ENCODE data around the gene ABR.
"Not testable (repeated sequence)": the region's sequence is repeated elsewhere in the genome, so short reads cannot be mapped to it uniquely, and the experiment has no call there.

ABR gene

DNA sequence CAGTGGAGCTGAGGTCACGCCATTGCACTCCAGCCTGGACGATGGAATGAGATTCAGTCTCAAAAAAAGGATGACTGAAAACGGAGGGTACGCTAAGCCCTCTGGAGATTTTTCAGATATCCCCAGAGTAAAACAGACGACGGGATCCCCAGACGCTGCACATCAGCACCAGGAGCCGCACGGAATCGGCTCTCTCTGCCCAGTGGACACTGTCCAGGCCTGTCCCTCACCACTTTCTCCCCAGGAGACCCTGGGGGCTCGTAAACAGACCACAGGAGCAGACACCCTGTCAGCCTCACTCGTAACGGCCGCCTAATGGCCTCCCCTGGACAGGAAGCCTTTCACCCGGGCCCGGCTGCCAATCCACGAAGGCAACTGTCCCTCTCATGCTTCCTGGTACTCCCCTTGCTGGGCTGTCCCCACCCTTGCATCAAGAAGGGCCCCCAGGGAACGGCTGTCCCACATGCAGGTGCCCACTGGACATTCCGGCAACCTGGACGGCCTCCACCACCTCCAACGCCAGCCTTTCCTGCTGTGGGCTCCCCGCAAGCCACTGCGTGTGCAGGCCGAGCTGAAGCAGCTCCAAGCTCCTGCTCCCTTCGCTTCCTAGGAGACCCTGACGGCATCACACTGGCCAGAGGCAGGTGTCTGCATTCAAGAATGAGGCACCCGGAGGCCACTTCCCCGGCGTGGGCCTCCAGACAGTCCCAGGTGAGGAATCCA is 108.5 kb downstream of the ABR start:
- DNase-seq (ENCODE audit: low spot score), result no peak

DNA sequence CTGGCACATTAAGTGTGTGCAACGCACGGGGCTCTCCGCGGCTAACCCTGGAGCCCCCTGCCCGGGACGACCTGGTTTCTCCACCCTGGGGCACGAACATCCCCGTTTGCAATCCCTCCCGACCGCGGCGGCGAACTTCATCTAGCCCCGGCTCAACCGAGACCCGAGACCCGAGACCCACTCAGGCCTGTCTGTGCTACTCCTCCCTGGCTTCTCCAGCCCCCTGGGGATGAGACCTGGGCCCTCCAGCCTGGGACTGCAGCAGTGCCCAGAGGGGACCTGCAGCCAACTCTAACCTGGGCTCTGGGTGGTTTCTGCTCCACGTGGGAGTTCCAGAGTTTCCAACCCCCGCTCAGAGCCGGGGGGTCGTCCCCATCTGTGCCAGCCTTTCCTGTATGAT is 109.4 kb downstream of the ABR start:
- DNase-seq (ENCODE audit: low spot score), result no peak

DNA sequence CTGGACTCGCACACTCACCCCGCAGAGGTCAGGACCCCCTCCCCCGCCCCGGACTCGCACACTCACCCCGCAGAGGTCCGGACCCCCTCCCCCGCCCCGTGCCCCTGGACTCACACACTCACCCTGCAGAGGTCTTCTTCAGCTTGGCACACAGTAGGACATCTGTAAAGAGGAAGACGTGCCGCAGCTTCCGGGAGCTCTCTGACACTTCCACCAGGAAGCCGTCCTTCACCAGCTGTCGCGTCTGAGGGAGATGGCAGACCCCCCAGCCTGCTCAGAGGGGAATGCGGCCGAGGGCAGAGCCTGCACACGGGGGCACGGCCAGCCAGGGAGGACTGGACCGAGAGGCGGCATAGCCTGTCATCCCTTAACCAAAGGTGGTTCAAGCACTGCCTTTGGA is 109.9 kb downstream of the ABR start:
- no peak for DNase-seq (ENCODE audit: low spot score)

DNA sequence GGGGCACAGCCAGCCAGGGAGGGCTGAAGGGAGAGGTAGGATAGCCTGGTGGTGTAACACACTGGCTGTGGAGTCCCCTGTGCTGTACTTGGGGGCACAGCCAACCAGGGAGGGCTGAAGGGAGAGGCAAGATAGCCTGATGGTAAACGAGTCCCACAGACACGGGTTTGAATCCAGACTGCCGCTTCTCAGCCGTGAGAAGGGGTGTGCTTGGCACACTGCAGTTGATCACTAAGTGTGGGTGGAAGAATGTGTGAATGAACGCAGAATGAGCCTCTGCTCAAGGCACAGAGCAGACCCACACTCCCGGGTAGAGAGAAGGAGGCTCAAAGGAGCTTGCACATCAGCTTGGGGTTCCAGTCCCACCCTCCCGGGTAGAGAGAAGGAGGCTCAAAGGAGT is 111.4 kb downstream of the ABR start:
- no peak for DNase-seq (ENCODE audit: low spot score)

DNA sequence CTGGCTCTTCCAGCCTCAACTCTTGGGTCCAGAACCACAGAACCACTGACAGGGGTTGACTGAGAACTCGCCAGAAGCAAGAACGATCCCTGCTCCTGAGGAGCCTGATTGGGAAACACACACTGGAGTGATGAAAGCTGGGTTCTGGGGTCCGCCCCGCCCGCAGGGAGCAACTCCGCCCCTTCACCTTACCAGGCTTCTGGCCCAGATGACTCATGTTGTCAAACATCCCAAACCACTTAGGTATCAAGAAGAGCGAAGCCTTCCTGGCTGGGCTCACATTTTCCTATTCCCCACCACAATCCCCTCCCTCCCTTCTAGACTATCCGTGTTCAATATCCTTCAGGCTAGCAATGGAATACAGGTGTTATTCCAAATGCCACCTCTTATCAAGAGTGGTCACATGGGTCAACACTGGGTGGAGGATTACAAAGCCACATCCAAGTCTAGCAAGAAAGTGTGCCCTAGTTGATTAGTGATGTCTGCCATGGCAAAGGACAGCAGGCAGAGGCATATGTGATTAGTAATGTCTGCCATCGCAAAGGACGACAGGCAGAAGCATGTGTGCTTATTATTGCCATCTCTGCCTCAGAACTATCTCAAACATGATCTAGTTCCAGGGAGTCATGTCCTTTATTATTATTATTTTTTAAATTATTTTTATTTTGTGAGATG is 112.4 kb downstream of the ABR start:
- no peak for DNase-seq (ENCODE audit: low spot score)

DNA sequence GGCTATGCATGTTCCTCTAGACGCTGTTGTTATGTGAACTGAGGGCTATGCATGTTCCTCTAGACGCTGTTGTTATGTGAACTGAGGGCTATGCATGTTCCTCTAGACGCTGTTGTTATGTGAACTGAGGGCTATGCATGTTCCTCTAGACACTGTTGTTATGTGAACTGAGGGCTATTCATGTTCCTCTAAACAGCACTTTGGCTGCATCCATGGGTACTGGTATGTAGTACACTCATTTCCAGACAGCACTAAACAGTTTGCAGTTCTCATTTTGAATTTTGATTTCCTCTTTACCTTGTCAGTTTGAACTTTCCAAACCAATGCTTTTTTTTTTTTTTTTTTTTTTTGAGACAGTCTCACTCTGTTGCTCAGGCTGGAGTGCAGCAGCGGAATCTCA is 114.4 kb downstream of the ABR start:
- not testable (repeated sequence) for DNase-seq (ENCODE audit: low spot score)

DNA sequence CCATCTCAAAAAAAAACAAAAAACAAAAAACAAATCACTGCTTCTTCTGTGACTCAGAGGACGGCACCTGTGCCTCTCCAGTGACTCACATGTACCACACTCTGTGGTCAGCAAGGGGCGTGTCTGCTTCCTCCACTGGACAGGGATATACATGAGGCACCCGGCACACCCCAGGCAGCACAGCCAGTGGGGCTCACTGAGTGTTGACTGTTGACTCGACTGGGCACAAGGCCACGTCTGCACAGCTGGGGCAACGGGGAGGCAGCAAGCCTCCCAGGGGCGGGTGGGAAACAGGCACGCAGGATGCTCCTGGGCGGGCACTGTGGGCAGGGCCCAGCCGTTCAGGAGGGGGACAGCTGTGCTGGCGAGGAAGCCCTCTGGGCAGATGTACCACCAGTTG is 118.8 kb downstream of the ABR start:
- peak; percentile 92 for DNase-seq (ENCODE audit: low spot score)

DNA sequence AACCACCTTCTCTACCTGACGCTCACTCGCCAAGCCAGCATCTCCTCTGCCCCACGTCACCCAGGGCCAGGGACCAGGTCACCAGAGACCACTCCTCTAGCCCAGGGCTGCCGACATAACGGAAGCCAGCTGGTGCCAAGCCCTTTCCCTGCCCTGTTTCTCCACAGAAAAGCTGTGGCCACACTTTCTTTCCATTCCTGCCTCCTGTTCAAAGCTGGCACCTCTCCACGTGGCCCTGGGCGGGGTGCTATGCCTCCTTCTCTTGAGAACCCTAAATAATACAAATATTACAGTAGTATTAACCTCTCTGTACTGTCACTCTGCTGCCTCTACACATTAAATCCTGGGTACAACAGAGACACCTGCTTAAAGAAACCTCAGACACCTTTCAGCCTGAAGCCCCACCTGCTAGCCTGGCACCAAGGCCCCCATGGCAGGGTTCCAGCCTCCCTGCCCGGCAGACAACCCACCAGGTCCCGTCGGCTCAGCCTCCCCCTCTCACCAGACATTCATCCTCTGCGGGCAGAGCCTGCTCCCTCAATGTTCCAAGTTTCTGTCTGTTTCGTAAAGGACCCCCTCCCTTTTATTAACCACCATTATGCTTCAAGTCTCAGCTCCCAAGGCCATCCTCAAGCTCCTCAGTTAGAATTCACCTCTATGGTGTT is 120.5 kb downstream of the ABR start:
- DNase-seq (ENCODE audit: low spot score), result no peak

DNA sequence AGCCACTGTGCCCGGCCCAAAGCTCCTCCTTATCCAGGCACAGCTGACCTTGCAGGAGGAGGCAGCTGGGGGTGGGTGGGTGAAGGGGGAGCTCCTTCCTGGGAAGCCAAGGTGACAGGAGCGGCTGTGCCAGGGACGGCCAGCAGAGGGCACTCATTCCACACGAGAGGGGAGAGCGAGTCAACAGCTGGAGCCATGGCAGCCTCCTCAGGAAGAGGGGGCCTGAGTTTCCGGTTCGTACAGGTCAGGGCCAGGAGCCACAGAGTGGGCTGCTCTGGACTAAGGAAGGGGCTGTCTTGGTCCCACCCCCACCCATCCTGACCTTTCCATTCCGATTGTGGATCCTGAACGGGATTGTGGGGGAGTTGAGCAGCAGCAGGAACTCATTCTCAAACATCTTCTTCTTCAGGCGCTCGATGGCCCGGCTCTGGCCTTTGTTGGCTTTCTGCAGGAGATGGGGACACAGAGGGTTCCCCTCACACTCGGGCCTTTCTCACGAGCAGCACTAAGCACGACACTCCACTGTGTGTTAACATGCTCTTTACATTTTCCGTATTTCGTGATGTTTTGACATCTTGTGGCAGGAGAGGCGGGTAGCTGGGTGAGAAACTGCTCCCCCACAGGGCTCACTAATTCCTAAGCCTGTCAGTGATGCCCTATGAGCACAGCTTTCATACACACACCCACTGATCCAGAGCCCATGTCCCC is 121.2 kb downstream of the ABR start:
- no peak for DNase-seq (ENCODE audit: low spot score)

DNA sequence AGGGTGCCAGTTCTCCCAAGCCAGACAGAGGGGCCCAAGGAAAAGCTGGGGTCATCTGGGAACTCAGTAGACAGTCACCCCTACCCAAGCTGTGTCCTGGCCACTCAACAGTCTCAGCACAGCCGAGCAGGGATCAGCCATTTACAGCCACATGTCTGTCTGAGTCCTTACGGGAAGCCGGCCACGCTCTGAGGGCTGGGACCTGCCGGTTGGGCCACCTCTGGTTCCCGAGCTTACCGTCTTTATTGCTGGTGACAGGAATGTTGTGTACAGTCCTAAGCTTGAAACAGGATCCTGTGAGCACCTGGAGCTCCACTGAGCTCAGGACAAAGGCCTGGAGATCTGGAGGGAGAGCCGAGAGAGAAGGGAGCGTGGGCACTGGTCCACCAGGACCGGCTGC is 123.0 kb downstream of the ABR start:
- no peak for DNase-seq (ENCODE audit: low spot score)

DNA sequence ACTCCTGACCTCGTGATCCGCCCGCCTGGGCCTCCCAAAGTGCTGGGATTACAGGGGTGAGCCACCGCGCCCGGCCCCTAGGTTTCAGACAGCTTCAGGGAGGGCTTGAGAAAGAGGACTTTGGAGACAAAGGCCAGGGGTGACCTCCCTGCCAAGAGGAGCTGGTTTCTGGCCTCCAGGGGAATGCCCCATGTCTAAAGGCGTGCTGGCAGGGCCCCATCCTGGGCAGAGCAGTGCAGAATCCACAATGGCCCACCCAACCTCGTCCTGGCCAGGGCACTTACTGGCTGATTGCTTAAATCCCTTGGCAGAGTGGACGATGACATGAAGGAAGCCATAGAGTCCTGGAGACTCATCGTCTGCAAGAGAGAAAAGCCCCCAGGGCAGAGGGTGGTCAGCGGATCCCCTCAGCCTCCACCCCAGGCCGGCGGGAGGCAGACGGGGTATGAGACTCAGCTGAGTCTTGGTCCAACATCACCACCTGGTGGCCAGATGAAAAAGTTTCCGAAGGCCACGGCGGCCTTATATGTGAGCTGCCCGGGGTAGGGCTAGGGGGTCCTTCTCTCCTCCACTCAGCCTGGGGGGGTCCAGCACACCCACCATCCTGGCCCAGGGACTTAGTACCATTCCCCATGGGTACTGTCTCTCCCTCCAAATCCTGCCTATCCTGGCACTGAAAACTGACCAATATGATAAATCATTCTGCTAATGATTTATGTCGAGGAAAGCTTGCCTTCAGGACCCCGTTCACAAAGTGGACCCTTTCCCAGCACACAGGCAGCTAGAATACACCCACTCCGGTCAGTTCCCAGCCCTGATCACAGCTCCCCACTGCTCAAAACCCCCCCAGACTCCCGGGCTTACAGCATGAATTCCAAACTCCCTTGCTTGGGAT is 123.8 kb downstream of the ABR start:
- DNase-seq (ENCODE audit: low spot score), result peak; percentile 82

DNA sequence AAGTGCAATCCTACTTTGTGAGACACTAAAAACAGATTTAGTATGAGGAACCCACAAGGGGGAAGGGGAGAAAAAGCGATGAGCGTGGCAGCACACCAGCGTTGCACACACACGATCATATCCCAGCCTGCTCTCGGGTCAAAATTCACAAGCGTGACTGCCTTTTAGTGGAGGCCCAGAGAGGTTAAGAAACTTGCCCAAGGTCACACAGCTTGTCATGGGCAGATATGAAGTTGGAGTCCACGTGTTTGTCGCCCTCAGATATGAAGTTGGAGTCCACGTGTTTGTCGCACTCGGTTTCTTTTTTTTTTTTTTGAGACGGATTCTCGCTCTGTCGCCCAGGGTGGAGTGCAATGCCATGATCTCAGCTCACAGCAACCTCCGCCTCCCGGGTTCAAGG is 124.5 kb downstream of the ABR start:
- DNase-seq (ENCODE audit: low spot score), result no peak

DNA sequence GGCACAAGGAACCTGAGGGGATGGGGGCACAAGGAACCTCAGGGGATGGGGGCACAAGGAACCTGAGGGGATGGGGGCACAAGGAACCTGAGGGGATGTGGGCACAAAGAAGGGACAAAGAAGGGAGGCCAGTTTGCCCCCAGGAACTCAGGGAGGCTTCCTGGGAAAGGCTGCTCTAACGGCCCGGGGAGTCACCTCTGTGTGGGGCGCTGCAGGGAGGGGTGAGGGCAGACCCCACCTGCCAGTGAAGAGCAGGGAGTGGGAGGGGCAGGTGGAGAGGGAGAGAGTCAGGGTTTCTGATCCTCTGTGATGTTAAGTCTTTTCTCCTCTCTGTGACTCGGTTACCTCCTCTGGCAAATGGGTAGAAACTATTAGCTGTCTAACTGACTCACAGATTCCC is 125.1 kb downstream of the ABR start:
- no peak for DNase-seq (ENCODE audit: low spot score)

DNA sequence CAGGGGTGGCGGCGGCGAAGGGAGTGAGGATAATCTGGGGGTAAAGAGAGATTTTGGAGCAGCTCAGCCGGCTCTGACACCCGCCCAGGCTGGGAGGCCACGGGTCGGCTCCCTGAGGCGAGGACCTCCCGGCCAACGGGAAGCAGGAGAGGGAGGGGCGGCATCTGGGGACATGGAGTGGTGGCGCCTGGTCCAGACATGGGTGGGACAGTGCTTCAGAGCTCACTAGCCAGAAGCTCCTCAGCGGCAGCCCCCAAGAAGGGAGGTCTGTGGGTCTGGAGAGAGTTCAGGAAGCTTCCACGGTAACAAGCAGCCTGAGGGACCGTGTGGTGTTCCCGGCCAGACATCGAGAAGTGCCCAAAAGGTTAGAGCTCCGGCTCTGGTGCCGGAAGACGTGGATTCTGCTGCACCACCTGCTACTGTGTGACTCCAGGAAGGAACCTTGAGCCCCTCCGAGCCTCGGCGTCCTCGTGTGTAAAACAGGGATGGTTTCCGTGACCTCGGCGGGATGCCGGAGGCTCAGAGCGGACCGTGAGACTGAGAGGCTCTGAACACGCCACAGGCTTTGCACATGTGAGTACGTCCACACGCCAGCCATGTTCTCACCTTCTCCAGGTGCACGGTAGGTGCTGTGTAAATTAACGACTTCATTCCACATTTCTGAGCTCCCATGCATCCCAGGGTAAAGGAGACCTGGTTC is 126.0 kb downstream of the ABR start:
- DNase-seq (ENCODE audit: low spot score), result no peak

DNA sequence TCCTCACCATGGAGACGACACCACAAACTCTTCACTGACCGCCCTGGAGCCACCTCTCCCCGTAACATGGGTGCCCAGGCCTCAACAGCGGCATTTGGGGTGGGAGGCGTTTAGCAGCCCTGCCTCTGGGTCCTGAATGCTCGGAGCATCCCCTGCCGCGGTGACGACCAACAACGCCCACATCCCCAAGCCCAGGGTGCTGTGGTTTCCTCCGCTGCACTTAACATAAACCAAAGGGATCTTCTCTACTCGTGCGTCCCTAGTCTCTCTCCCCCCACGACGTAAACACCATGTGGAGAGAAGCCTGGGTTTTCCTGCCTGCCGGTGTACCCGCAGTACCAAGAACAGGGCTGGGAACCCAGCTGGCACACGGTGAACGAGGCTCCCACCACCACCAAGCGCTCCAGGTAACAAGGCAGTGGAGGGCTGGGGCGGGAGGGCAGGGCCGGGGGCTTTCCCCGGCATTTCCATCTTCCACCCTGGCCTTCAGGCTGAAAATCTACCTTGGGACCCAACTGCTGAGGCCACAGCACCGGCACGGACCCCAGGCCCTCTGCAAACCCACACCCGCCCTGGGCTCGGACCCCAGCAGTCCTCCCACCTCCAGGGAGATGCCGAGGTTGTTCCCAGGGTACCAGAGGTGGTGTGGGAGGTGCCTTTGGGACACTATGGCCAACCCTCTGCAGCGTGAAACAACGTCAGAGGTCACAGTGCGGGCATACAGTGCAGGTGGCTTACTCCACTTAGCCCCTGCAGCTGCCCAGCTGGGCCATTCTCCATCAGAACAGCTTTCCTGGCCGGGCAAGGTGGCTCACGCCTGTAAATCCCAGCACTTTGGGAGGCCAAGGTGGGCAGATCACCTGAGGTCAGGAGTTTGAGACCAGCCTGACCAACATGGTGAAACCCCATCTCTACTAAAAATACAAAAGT is 128.5 kb downstream of the ABR start:
- no peak for DNase-seq (ENCODE audit: low spot score)

DNA sequence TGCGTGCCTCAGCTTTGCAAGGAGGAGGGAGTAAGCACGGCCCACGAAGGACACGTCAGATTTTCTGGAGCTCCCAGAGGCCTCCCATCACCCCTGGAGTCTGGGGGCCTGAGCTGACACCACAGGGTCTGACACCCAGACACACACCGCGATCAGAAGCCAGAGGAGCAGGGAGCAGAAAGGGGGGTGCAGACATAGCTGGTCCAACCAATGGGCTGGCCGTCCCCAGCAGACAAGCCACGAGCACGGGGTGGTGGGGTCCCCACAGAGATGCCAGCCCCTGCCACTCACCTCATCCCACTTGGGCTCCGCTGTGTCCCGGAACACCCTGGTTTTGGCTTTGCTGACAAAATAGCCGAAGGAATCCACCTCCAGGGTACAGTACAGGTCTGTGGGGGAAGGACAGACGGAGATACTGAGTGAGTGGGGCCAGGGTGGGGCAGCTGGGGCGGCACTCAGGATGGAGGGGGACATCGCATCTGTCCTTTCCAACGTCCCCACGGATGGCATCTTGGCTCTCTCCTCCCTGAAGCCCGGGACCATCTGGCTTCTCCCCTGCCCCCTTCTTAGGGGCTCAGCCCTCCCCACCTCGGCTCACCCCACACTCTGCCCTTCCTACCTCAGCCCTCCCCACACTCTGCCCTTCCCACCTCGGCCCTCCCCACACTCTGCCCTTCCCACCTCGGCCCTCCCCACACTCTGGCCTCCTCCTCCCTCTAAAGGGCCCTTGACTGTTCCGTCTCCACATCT is 129.4 kb downstream of the ABR start:
- DNase-seq (ENCODE audit: low spot score), result no peak

DNA sequence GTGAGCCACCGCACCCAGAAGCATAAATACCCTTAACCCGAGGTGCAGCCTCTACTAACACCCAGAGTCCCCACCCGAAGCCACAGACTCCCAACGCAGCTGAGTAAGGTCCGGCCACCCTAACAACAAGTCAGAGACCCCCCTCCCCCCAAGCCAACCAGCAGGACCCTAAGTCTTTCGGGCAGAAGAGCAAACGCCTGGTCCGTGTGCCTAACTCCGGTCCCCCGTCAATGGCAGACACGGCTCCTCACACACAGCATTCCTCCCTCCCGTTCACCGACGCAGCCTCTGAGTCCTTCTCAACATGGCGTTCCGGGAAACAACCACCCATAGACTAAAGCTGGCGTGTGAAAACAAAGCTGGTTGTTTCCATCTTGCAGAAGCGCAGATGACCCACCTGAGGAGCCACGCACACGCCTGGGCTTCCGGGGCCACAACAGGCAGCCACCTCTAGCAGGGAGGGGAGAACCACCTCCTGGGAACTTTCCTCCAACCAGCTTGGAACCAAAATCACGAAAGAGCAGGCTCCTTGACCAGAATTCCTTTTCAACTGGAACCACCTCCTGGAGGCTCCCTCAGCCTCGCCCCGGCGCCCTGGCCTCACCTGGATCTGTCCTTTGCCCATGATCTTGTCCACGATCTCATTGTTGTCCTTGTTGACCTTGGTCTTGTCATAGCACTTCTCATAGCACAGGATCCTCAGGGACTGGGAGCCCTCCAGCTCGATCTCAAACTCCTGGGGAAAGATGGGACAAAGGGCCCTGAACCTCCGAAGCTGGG is 130.1 kb downstream of the ABR start:
- DNase-seq (ENCODE audit: low spot score), result no peak

DNA sequence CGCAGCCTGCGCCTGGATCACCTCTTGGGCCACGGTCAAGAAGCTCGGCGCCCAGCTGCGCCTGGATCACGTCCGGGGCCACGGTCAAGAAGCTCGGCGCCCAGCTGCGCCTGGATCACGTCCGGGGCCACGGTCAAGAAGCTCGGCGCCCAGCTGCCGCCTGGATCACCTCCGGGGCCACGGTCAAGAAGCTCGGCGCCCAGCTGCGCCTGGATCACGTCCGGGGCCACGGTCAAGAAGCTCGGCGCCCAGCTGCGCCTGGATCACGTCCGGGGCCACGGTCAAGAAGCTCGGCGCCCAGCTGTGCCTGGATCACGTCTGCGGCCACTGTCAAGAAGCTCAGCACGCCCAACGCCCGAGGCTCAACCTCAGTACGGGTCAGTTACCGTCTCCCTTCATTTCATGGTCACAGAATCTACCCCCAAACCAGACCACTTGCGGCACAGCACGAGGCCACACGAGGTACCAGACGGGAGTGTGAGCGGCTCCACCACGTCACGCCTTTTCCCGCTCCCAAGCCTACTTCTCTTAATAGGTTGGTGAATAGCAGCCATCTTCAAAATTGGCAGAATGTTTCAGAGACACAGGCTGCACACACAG is 131.2 kb downstream of the ABR start:
- not testable (repeated sequence) for DNase-seq (ENCODE audit: low spot score)

Data from hepatic stellate cell (primary cell).